ENCODE data around the gene HDDC2. TPM values are rescaled to one million over a fixed set of nuclear protein-coding genes. Genes with fewer than 3 reads are reported as not detected.

HDDC2 gene
- total RNA-seq, 4 donors from 2014 or later = 58.9 to 89.5 (median 78.9) TPM

DNA sequence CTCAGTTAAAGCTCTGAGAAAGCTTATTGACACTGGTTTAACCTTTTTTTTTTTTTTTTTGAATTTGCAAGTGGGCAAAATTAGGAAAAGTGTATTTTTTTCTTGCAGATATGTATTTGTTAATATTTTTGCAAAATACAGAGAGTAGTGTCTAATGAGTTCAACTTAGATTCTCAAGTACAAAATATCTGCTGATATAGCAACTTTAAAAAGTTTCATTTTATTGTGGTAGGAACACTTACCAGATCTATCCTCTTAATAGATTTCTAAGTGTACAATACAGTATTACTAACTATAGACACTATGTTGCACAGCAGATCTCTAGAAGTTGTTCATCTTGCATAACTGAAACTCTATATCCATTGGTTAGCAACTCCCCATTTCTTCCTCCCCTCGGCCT lies 30.9 kb upstream of the HDDC2 start:
- H3K4me1 ChIP-seq = no peaks in the 10 kb centered on the region
- no peak for TF ChIP-seq POLR2A (IDR thresholded peaks at IDR 0.05)
- TF ChIP-seq, protein P1, sequence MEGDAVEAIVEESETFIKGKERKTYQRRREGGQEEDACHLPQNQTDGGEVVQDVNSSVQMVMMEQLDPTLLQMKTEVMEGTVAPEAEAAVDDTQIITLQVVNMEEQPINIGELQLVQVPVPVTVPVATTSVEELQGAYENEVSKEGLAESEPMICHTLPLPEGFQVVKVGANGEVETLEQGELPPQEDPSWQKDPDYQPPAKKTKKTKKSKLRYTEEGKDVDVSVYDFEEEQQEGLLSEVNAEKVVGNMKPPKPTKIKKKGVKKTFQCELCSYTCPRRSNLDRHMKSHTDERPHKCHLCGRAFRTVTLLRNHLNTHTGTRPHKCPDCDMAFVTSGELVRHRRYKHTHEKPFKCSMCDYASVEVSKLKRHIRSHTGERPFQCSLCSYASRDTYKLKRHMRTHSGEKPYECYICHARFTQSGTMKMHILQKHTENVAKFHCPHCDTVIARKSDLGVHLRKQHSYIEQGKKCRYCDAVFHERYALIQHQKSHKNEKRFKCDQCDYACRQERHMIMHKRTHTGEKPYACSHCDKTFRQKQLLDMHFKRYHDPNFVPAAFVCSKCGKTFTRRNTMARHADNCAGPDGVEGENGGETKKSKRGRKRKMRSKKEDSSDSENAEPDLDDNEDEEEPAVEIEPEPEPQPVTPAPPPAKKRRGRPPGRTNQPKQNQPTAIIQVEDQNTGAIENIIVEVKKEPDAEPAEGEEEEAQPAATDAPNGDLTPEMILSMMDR (IDR thresholded peaks at IDR 0.05) = no peak

DNA sequence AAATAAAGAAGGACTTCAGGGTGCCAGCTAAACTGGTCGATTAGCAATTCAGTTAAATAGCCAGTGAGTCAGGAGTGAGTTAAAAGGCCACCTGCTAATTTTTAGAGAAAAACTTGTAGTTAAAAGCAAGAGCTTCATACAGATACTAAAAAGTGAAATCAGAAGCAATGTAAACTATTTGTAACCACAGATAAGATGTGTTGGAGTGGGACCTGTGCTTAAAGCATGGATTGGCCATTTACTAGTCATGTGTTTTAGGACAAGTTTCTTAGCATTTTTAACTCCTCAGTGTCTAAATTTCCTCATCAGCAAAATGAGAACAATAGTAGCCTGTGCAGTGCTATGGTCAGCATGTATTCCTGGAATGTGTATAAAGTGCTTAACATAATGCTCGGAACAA lies 23.8 kb upstream of the HDDC2 start:
- Histone ChIP-seq H3K27me3 (no peaks in the 10 kb centered on the region), H3K4me1 (no peaks in the 10 kb centered on the region)
- 73% methylated on average over 2 of the region's 2 CpGs for WGBS, 2 donors

More for the DNA sequence above, 30.9 kb upstream of the HDDC2 start:
- Histone ChIP-seq H3K27me3 (no peaks in the 10 kb centered on the region), H3K9me3 (no peaks in the 10 kb centered on the region), H3K4me3 (replicated peaks in 1 of 3) (no peak overlapping the region), H3K27ac (no peak overlapping the region), H3K36me3 (no peaks in the 10 kb centered on the region)
- 91 to 94% methylated on average over 1 of the region's 1 CpG for WGBS, 2 donors
- no peak for DNase-seq
- intact Hi-C loops (cut with DNase I) = no loop called here

DNA sequence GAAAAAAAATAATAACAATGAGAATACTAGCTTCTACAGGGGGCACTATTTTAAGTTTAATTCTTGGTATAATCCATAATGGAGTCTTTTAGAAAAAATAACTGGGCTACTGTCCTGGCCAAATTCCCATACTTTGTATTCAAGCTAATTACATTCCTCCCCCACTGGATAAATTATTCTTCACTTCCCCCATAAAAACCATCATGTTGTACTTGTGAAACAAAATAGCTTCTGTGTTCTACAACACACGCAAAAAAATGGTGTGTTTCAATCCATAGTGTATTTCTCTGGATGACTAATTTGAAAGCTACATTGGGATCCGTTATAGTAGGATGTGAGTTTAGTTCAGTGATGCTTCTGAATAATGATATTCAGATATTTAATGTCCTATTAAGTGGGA lies 21.6 kb upstream of the HDDC2 start:
- H3K4me1 ChIP-seq = no peaks in the 10 kb centered on the region
- DNase-seq = no peak
- intact Hi-C loops (cut with DNase I) = no loop called here
- TF ChIP-seq POLR2A (IDR thresholded peaks at IDR 0.05) = no peak
- TF ChIP-seq, protein P1 (IDR thresholded peaks at IDR 0.05) = no peak
- H3K27ac ChIP-seq = no peak overlapping the region
- H3K4me3 ChIP-seq (replicated peaks in 1 of 3) = no peak overlapping the region
- no peaks in the 10 kb centered on the region for H3K36me3 ChIP-seq
- H3K9me3 ChIP-seq = no peaks in the 10 kb centered on the region
- no peaks in the 10 kb centered on the region for H3K27me3 ChIP-seq
- 90 to 96% methylated on average over 2 of the region's 2 CpGs for WGBS, 2 donors

More for the DNA sequence above, 23.8 kb upstream of the HDDC2 start:
- TF ChIP-seq POLR2A (IDR thresholded peaks at IDR 0.05) = no peak
- TF ChIP-seq, protein P1 (IDR thresholded peaks at IDR 0.05) = no peak
- Histone ChIP-seq H3K9me3 (no peaks in the 10 kb centered on the region), H3K4me3 (replicated peaks in 1 of 3) (no peak overlapping the region), H3K36me3 (no peaks in the 10 kb centered on the region), H3K27ac (no peak overlapping the region)
- no peak for DNase-seq
- intact Hi-C loops (cut with DNase I) = no loop called here

DNA sequence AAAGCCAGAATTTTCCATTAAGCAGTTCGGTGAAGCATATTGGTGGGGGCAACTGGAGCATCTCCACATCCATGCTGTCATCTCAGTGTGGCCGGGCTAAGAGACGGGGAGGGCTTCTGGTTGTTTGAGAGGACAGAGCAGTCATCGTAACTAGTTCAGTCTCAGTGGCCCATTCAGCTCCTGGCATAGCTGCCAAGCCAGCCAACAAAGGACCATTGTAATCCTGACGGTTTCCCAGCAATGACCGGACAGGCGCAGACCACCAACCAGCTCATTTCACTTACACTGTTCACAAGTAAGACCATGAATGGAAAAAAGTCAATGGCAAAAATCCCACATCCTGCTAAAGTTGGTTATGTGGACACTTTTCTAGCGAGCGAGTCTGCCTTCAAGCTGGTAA lies 14.9 kb upstream of the HDDC2 start:
- no peak for DNase-seq
- intact Hi-C loops (cut with DNase I) = no loop called here
- Histone ChIP-seq H3K36me3 (no peaks in the 10 kb centered on the region), H3K27ac (no peak overlapping the region), H3K4me3 (replicated peaks in 1 of 3) (no peak overlapping the region), H3K27me3 (no peaks in the 10 kb centered on the region), H3K4me1 (no peaks in the 10 kb centered on the region), H3K9me3 (no peaks in the 10 kb centered on the region)
- no peak for TF ChIP-seq POLR2A (IDR thresholded peaks at IDR 0.05)
- TF ChIP-seq, protein P1 (IDR thresholded peaks at IDR 0.05) = no peak
- WGBS, 2 donors = 88 to 89% methylated on average over 9 of the region's 9 CpGs

DNA sequence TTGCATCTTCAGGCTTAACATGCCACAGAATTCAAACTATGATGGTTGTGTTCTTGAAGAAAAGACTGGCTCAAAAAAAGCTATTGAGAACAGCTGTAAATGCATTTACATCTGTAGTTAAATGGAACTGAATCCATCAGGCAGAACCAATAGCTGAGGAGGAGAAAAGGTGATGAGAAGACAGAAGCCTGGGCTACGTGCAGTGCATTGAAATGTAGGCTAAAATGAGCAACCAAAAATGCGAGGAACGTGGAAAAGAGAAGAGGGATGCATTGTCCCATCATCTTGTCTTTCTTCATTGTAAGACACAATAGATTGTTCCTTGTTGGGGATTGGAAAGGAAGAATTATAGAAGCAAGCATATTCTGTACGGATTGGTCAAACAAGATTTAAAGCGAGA lies 13.8 kb upstream of the HDDC2 start:
- no peaks in the 10 kb centered on the region for H3K36me3 ChIP-seq
- no peak overlapping the region for H3K4me3 ChIP-seq (replicated peaks in 1 of 3)
- H3K27ac ChIP-seq = no peak overlapping the region
- no peaks in the 10 kb centered on the region for H3K27me3 ChIP-seq
- 86 to 96% methylated on average over 5 of the region's 5 CpGs for WGBS, 2 donors
- no peak for DNase-seq
- intact Hi-C loops (cut with DNase I) = no loop called here
- TF ChIP-seq POLR2A (IDR thresholded peaks at IDR 0.05) = no peak
- TF ChIP-seq, protein P1 (IDR thresholded peaks at IDR 0.05) = no peak
- no peaks in the 10 kb centered on the region for H3K9me3 ChIP-seq
- no peaks in the 10 kb centered on the region for H3K4me1 ChIP-seq
